Measurements from ENCODE around the gene SLC6A16. TPM values are rescaled to one million over a fixed set of nuclear protein-coding genes. Genes with fewer than 3 reads are reported as not detected.
"Not testable (repeated sequence)": the region's sequence is repeated elsewhere in the genome, so short reads cannot be mapped to it uniquely, and the experiment has no call there.

Gene SLC6A16
- total and polyA plus RNA-seq, 2 of the 8 experiments (the other 6 are each of a cell fraction or from before 2014, with no cell fraction given) = 1.1 to 1.5 TPM

- H3K27me3 ChIP-seq (replicated peaks in 1 of 4; ENCODE audit: control insufficient read depth in 3 of 4, extremely low read depth in 1 of 4, insufficient read depth in 3 of 4, low read length in 3 of 4); H3K27ac ChIP-seq (ENCODE audit: low read depth, low read length); H2BK120ac ChIP-seq (replicated peaks; ENCODE audit: low read depth, low read length); H2BK12ac ChIP-seq (ENCODE audit: low read depth, low read length); H3K23ac ChIP-seq (ENCODE audit: insufficient read length); H3K4me1 ChIP-seq (replicated peaks in 1 of 4; ENCODE audit: control insufficient read depth in 3 of 4, insufficient read depth in 4 of 4, low read length in 3 of 4); H3K9me3 ChIP-seq (ENCODE audit: insufficient read depth in 2 of 2, low read depth in 1 of 2, low read length in 1 of 2); H2BK20ac ChIP-seq (ENCODE audit: low read length); POLR2A ChIA-PET (ENCODE audit: partially characterized antibody); H2AK5ac ChIP-seq (ENCODE audit: low read depth, low read length); H4K8ac ChIP-seq (ENCODE audit: extremely low read depth, insufficient read depth, low read length); H2BK15ac ChIP-seq (ENCODE audit: low read length); H4K20me1 ChIP-seq (replicated peaks in 1 of 2; ENCODE audit: control insufficient read depth in 1 of 2, insufficient read depth in 2 of 2, low read length in 2 of 2); H3K14ac ChIP-seq (ENCODE audit: insufficient read length); H3K23me2 ChIP-seq (ENCODE audit: low read depth, low read length); H3K18ac ChIP-seq (ENCODE audit: extremely low read depth, low read length); H3K36me3 ChIP-seq (ENCODE audit: control insufficient read depth in 2 of 4, insufficient read depth in 4 of 4, low read length in 3 of 4); H3K4ac ChIP-seq (replicated peaks; ENCODE audit: insufficient read length, low read depth, low read length); H4K91ac ChIP-seq (replicated peaks; ENCODE audit: insufficient read length, low read length); H3K79me1 ChIP-seq (ENCODE audit: low read depth, low read length); H2AFZ ChIP-seq (ENCODE audit: low read length); H3K56ac ChIP-seq (replicated peaks; ENCODE audit: insufficient read length, low read depth, low read length); FAIRE-seq; H3K9ac ChIP-seq (replicated peaks in 1 of 4; ENCODE audit: extremely low read depth in 1 of 4, low read depth in 3 of 4, low read length in 3 of 4); H3K4me3 ChIP-seq (ENCODE audit: extremely low read depth in 1 of 4, insufficient read depth in 2 of 4, low read depth in 3 of 4, low read length in 4 of 4); H3K79me2 ChIP-seq (ENCODE audit: control insufficient read depth in 1 of 2, insufficient read depth in 2 of 2, low read length in 2 of 2); H3K4me2 ChIP-seq (ENCODE audit: insufficient read depth in 1 of 2, low read depth in 2 of 2, low read length in 2 of 2); H2BK5ac ChIP-seq (ENCODE audit: low read depth, low read length); H4K5ac ChIP-seq (ENCODE audit: insufficient read length, low read depth, low read length): not testable (repeated sequence)
- 83% methylated on average over 7 of the region's 7 CpGs; no CpG with 5 or more reads in 1 of the 2 experiments for WGBS, 2 experiments (ENCODE audit: extremely low coverage in 1 of 2, insufficient coverage in 1 of 2, insufficient read length in 1 of 2, insufficient replicate concordance in 2 of 2, low coverage in 1 of 2, low lambda C conversion rate in 2 of 2, missing lambda C conversion rate in 1 of 2)
- peak in 1 of 2 experiments; percentile 29 for DNase-seq (ENCODE audit: low read depth in 1 of 2, low spot score in 2 of 2)
- CTCF ChIA-PET (ENCODE audit: partially characterized antibody) = interaction anchor here (0.6 to 1.9 kb wide), 4 partner anchors 18 to 590 kb away, joined by 3 to 6 read pairs (median 3); no protein-coding TSS in a partner anchor
Observed at GRCh38 chr19:49306734-49307133, 18.3 kb downstream of the SLC6A16 start.

Measured in H1 (cell line).